Body of pancreas (tissue), 4 donors: ENCODE measurements around the gene PYDC1. TPM values are rescaled to one million over a fixed set of nuclear protein-coding genes. Genes with fewer than 3 reads are reported as not detected.
A peak's percentile ranks its signal among the peaks of the same experiment; 100 is the strongest.

Experiments used
- ATAC-seq: fragments of 150-250 bp; one replicate; pipeline ENCODE4 v1.9.1; 2016
- DNase-seq, 4 donors: peaks; one replicate each; pipeline ENCODE4 v3.0.0-alpha.2; 2019
- H3K27ac ChIP-seq, 4 donors: fragments of 200-600 bp; sonication (generic); 1 replicate in 3 of 4; 2 replicates in 1 of 4; pipeline versions ENCODE4 v1.5.1 to v1.6.1; 2016 to 2019; ENCODE audit warnings: mild to moderate bottlenecking in 1 of 4, mixed read lengths in 1 of 4, moderate library complexity in 1 of 4
- H3K27me3 ChIP-seq, 2 donors: fragments of 200-600 bp; sonication (generic); one replicate each; pipeline ENCODE4 v1.6.0; 2016; ENCODE audit warnings: mild to moderate bottlenecking in 1 of 2
- H3K36me3 ChIP-seq, 2 donors: fragments of 200-600 bp; sonication (generic); replicated peaks in 1 of 2; 2 replicates each; pipeline ENCODE4 v1.5.1; 2016; ENCODE audit warnings: low read depth in 2 of 2; ENCODE audit not compliant: insufficient read depth in 1 of 2
- H3K4me1 ChIP-seq: fragments of 200-600 bp; sonication (generic); one replicate; pipeline ENCODE4 v1.6.0; 2016
- H3K4me3 ChIP-seq, 2 donors: fragments of 200-600 bp; sonication (generic); 1 replicate in 1 of 2; 2 replicates in 1 of 2; pipeline ENCODE4 v1.5.1; 2016 to 2019
- H3K9me3 ChIP-seq, 3 donors: fragments of 200-600 bp; sonication (generic); 1 replicate in 2 of 3; 2 replicates in 1 of 3; pipeline ENCODE4 v1.5.1; 2016
- POLR2A ChIP-seq, 3 donors: fragments of 450-650 bp; IDR thresholded peaks; one replicate each; pipeline ENCODE4 v1.6.1; 2016; ENCODE audit warnings: antibody characterized with exemption in 3 of 3, mild to moderate bottlenecking in 2 of 3
- WGBS, 2 donors: methylation state at CpG; one replicate each; pipeline ENCODE4 v1.1.5; 2017; 5-methylcytosine and 5-hydroxymethylcytosine counted together
- intact Hi-C: fragments of 100-400 bp; cut with DNase I; formaldehyde crosslinking; loops from one replicate; pipeline ENCODE4 v1.15.1; 2023
- total RNA-seq, 2 donors: library from RNA; depleted of rRNA; stranded (reverse); fragments of >200 nt; gene quantifications; one replicate each; pipeline ENCODE4 v1.1.0, GENCODE V29; 2016
- TF ChIP-seq, protein P1 (sequence below), 7 experiments: fragments of 450-650 bp in 4 of 7; fragments of 200-600 bp in 3 of 7; sonication (generic) in 3 of 7; IDR thresholded peaks; one replicate each; pipeline ENCODE4 v1.5.1; 2016 to 2019; ENCODE audit warnings: antibody characterized with exemption in 7 of 7

Gene PYDC1
- total RNA-seq, 2 donors from 2014 or later = not detected

DNA sequence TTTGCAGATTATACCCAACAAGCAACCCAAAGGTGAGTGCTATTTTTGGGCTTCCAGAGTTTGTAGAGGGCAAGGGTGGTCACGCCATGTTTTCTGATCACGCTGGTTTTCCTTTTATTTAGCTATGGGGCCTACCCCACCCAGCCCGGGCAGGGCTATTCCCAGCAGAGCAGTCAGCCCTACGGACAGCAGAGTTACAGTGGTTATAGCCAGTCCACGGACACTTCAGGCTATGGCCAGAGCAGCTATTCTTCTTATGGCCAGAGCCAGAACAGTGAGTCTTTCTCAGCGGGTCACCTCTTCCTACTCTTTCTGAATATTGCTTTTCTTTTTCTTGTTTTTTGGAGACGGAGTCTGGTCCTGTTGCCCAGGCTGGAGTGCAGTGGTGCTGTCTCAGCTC lies 34.5 kb downstream of the PYDC1 start:
- no peaks in the 10 kb centered on the region for H3K27me3 ChIP-seq
- TF ChIP-seq POLR2A (IDR thresholded peaks at IDR 0.05) = no peak
- TF ChIP-seq, protein P1, sequence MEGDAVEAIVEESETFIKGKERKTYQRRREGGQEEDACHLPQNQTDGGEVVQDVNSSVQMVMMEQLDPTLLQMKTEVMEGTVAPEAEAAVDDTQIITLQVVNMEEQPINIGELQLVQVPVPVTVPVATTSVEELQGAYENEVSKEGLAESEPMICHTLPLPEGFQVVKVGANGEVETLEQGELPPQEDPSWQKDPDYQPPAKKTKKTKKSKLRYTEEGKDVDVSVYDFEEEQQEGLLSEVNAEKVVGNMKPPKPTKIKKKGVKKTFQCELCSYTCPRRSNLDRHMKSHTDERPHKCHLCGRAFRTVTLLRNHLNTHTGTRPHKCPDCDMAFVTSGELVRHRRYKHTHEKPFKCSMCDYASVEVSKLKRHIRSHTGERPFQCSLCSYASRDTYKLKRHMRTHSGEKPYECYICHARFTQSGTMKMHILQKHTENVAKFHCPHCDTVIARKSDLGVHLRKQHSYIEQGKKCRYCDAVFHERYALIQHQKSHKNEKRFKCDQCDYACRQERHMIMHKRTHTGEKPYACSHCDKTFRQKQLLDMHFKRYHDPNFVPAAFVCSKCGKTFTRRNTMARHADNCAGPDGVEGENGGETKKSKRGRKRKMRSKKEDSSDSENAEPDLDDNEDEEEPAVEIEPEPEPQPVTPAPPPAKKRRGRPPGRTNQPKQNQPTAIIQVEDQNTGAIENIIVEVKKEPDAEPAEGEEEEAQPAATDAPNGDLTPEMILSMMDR (IDR thresholded peaks at IDR 0.05) = no peak
- intact Hi-C loops = no loop called here
- 55% methylated on average over 7 of the region's 7 CpGs for WGBS, 2 donors
- H3K27ac ChIP-seq = no peak overlapping the region
- H3K4me3 ChIP-seq = no peak overlapping the region
- H3K36me3 ChIP-seq = peaks cover 9 to 28% of the 10 kb centered on the region in 2 donors
- ATAC-seq = no peak
- peaks cover 31% of the 10 kb centered on the region for H3K4me1 ChIP-seq
- no peaks in the 10 kb centered on the region for H3K9me3 ChIP-seq
- DNase-seq = no peak

DNA sequence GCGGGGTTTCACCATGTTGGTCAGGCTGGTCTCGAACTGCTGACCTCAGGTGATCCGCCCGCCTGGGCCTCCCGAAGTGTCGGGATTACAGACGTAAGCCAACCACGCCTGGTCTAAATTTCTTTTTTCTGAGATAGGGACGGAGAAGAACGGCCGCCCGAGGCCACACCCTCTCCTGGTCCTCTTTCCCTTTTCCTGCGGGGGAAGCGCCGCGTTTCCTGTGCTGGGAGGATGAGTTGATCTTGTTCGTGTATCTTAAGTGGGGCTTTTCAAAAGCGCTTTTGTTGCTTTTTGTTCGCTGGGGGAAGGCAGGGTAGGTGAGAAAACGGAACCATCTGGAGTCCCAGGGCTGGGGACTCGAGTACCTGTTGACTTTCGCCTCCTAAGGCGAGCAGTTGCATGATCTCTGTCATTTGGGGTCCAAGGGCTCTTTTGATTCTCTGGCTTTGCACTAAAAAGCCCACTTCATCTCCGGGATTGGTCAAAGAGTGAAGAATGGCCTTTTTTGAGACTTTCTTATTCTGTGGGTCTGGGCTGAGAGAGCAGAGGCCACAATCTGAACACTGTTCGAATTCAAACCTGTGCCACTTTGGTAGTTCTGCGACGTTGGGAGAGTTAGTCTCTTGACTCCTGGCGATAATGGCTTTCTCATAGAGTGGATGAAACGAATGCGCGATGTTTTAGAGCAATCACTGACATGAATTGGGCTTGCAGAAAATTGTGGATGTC lies 35.7 kb downstream of the PYDC1 start:
- TF ChIP-seq, protein P1 (IDR thresholded peaks at IDR 0.05) = no peak
- TF ChIP-seq POLR2A (IDR thresholded peaks at IDR 0.05) = no peak
- WGBS, 2 donors = 5 to 8% methylated on average over 30 to 31 of the region's 31 CpGs
- peak overlapping the region in 3 of 4 donors; percentile 94 to 97 (median 95) for H3K27ac ChIP-seq
- no peaks in the 10 kb centered on the region for H3K27me3 ChIP-seq
- peaks cover 9 to 20% of the 10 kb centered on the region in 2 donors for H3K36me3 ChIP-seq
- peak overlapping the region; percentile 78 to 93 for H3K4me3 ChIP-seq
- DNase-seq (peak in 3 of 4 donors; percentile 17 to 29 (median 26)), ATAC-seq (no peak)
- H3K4me1 ChIP-seq = peaks cover 31% of the 10 kb centered on the region
- intact Hi-C loops = no loop called here
- no peaks in the 10 kb centered on the region for H3K9me3 ChIP-seq

- H3K36me3 ChIP-seq = peaks cover 0 to 9% of the 10 kb centered on the region in 2 donors
- peak within 1 kb of the TSS; percentile 78 to 93 for H3K4me3 ChIP-seq
- ATAC-seq (peak; percentile 91), DNase-seq (peak; percentile 90 to 95 (median 94))
- WGBS, 2 donors = 0% methylated on average over 1 to 69 of the region's 69 CpGs
- intact Hi-C loops = no loop called here
- no peaks in the 10 kb centered on the region for H3K27me3 ChIP-seq
- H3K9me3 ChIP-seq = no peaks in the 10 kb centered on the region
- peak within 1 kb of the TSS; percentile 94 to 97 (median 96) for H3K27ac ChIP-seq
- peak; percentile 98 to 100 (median 100) for TF ChIP-seq POLR2A (IDR thresholded peaks at IDR 0.05)
- TF ChIP-seq, protein P1 (IDR thresholded peaks at IDR 0.05) = no peak
- H3K4me1 ChIP-seq = peaks cover 31% of the 10 kb centered on the region
These were observed 37.0 kb downstream of the PYDC1 start, which contains the start of gene FUS for GRCh38 chr16:31179747-31180459. Gene FUS, plus strand, starts transcription at chr16:31180139. Its CDS starts 76 bp downstream, at chr16:31180215.

GRCh38 chr16:31179219-31179746 lies 37.7 kb downstream of the PYDC1 start:
- no peak for DNase-seq
- H3K4me3 ChIP-seq = peak overlapping the region; percentile 8 to 36
- 2 to 9% methylated on average over 6 to 27 of the region's 27 CpGs for WGBS, 2 donors
- H3K4me1 ChIP-seq = peaks cover 31% of the 10 kb centered on the region
- H3K36me3 ChIP-seq = peaks cover 0 to 5% of the 10 kb centered on the region in 2 donors
- no peaks in the 10 kb centered on the region for H3K9me3 ChIP-seq
- ATAC-seq = peak; percentile 1
- peak overlapping the region; percentile 94 to 97 (median 96) for H3K27ac ChIP-seq
- H3K27me3 ChIP-seq = no peaks in the 10 kb centered on the region
- intact Hi-C loops = no loop called here
- TF ChIP-seq POLR2A (IDR thresholded peaks at IDR 0.05) = no peak
- TF ChIP-seq, protein P1 (IDR thresholded peaks at IDR 0.05) = no peak
